AG08396 (cell line): ENCODE results near the gene VDR.
A peak's percentile ranks its signal among the peaks of the same experiment; 100 is the strongest.

Experiments used
- DNase-seq: peaks from one replicate; pipeline ENCODE4 v3.0.0; 2012; ENCODE audit warnings: low spot score, mixed read lengths

The VDR gene

DNA sequence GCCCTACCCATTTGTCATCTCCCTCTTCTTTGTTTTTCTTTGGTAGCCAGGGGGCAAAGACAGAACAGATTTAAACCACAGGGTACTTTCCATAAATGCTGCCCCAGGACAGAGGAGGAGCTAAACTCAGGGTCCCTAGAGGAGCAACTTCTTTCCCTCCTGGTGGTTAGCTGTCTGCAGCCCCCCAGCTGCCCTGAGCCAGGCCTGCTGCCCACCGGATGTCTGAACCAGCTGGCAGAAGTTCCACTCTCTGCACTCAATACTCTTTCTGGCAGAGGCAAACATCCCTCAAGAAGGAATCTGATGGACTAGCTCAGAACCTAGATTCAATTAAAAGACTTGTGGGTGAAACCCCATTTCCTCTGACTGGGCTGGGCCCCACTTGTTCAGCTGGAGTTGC lies 10.7 kb downstream of the VDR start:
- no peak for DNase-seq

DNA sequence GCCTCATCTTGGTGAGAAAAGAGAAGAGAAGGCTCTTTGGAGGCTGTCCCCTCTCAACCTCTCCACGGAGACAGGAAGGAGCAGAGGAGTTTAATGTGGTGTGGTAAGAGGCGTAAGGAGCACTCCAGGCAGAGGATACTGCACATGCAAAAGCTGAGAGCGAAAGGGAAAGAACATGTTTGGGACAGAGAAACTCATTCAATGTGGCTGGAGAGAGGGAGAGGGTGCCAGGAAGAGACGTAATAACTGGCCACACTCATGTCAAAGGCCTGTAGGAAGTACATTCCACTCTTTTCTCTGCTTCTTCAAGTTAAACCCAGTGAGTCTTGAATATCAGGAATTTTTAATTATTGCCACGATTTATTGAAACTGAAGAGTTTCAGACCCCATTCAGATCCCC lies 12.0 kb downstream of the VDR start:
- no peak for DNase-seq

DNA sequence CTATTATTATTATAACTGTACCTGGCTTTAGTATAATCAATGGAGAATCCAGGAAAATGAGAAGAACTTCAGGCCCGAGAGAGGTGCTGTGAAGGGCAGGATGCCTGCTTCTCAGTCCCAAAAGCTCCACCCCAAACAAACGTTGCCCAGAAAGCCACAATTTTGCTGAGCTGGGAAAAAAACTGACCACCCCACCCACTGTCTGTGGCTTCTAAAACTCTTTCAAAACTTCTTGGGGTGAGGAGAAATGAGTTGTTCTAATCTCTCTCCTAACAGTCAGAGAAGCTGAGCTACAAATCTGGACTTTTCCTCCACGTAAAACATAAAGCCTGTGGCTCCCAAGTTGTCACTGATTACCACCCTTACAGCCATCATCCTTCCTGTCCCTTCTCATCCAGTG lies 13.4 kb downstream of the VDR start:
- DNase-seq: no peak

DNA sequence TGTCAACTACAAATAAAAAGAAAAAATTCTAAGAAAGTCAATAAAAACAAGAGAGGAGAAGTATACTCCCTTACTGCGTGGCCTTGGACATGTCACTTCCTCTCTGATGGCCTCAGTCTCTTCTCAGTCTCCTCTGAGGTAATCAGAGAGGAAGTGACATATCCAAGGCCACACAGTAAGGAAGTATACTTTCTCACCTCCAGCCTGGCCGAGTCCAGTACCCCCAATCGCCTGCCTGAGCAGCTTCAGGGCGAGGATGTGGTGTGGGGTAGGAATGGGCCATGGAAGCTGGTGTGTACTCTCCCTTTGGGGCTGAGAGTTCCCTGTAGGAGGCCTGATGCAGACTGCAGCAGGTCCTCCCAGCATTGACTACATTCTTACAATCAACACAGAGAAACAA lies 15.8 kb downstream of the VDR start:
- no peak for DNase-seq

DNA sequence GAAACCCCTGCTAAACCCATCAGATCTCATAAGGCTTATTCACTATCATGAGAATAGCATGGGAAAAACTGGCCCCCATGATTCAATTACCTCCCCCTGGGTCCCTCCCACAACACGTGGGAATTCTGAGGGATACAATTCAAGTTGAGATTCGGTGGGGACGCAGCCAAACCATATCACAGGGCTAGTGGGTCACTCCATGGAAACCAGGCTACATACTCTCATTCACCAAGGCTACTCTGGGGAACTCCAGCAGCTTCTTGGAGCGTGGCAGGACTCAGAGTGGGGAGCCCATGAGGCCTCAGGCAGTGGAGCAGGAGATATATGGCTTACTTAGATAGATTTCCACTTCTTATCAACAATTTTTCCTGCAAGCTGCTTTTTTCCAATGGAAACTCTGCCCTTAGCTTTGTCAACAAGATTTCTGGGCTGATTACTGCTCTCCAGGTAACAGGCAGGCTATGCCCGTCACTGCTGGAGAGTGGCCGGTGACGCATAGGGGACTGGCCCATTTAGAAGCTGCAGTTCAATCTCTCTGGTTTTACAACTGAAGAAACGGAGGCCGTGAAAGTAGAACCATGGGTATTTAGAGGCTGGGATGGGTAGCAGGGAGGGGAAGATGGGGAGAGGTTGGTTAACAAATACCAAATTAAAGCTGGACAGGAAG lies 16.5 kb downstream of the VDR start:
- DNase-seq: no peak

DNA sequence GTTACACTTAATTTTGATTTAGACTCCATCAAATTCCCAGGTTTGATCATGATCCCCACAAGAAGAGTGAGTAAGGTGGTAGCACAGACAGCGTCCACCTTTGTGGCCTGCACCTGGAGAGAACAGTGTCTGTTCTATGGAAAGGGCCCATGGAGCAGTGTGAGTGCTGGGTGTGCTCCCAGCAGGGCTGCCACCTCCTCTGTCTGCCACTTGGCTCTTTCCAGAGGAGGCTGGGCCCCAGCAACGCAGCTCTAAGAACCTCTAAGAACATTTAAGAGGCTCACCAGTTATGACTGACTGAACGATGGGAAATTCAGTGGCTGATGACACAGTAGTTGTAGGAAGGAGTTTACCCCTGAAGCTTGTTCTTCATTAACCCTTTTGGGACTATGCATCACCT lies 17.3 kb downstream of the VDR start:
- DNase-seq: no peak

DNA sequence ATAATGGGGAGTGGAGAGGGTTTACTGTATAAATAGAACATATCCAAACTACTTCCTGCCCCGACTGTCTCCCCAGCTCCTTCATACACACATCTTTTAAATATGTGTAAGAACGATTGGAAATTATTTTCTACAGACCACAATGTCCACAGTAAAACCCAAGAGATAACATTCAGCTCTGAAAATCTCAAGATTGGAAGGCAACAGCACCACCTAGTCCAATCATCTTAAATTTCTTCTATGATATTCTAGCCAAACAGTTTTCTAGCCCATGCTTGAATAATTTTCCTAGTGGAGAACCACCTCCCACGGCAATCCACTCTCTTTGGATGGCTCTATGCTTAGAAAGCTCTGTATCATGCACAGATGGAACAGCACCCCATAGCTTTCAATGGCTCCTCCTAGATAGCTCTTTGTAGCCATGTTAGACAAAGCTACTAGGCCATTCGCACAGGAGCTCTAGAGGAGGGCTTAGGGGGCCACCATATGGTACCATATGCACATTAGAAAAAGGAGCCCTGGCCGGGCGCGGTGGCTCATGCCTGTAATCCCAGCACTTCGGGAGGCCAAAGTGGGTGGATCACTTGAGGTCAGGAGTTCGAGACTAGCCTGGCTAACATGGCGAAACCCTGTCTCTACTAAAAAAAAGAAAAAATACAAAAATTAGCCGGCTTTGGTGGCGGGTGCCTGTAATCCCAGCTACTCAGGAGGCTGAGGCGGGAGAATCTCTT lies 18.1 kb downstream of the VDR start:
- DNase-seq: no peak

DNA sequence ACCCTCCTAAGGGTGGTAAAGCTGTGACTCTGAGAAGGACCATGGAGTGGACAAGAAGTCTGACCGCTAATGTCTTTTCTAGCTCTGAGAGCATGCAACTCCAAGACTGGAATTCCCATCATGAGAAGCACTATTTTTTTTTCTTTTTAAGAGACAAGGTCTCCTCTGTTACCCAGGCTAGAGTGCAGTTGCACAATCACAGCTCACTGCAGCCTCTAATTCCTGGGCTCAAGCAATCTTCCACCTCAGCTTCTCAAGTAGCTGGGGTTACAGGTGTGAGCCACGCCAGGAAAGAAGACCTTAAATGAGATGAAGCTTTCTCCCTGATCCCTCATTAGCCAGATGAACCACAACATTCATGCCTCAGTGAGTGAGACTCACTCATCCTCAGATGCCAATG lies 19.2 kb downstream of the VDR start:
- DNase-seq: no peak

DNA sequence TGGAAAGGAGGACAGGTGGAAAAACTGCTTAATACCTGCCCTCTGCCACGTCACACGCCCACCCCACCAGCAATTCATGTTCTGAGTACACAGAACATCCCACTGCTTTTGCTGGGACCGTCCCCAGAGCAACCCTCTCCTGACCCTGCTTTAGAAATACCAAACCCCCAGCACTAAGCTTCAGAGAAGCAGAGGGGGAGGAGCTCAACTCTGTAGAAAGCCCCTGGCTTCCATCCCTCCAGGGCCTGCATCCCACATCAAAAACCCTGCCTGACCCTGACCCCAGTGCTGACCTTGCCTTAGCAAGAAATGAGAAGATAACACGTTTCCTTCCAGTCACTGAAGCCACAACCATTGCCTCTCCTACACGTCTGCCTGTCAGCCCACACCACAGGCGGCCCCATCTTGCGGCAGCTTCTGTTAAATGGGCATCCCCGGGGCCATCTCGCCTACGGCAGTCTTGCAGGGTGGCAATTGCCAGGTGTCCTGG lies 19.7 kb downstream of the VDR start:
- DNase-seq: no peak

DNA sequence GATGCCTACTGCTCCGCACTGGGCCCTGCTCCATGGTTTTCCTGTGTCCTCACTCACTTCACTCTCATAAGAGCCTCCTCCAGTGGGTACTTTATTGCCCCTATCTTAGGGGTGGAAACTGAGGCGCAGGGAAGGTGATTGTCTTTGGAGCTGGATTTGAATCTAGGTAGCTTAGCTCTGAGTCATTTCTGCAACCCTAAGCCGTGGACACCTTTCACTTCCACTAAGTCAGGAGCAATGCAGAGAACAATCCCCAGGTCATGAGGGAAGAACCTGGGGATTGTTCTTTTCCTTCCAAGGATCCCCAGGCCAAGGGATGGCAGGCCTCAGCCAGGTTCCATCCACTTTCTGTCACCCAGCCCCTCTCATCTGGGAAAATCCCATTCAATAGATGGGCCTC lies 20.3 kb downstream of the VDR start:
- no peak for DNase-seq

DNA sequence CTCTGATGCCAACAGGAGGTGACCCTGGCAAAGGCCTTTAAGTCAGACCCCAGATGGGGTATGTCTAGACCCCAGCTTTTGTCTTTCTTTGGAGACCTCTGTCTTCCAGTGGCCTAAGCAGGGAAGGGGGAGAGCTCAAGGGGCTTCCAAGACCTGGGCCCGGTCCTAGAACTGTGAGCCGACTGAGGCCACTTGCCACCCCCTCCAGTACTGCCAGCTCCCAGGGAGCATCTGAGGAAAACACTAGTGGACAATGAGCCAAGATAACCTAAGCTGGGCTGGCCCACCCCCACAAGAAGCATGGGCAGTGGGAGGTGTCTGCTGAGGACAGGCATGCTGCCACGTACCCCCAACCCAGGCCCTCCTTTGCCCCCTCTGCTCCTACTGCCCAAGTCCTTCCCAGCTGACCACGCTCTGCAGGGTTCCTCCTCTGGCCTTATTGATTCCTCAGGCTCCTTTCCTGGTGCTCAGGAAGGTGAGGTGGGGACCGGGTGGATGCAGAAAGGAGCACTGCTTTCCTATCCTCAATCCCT lies 21.1 kb downstream of the VDR start:
- no peak for DNase-seq

DNA sequence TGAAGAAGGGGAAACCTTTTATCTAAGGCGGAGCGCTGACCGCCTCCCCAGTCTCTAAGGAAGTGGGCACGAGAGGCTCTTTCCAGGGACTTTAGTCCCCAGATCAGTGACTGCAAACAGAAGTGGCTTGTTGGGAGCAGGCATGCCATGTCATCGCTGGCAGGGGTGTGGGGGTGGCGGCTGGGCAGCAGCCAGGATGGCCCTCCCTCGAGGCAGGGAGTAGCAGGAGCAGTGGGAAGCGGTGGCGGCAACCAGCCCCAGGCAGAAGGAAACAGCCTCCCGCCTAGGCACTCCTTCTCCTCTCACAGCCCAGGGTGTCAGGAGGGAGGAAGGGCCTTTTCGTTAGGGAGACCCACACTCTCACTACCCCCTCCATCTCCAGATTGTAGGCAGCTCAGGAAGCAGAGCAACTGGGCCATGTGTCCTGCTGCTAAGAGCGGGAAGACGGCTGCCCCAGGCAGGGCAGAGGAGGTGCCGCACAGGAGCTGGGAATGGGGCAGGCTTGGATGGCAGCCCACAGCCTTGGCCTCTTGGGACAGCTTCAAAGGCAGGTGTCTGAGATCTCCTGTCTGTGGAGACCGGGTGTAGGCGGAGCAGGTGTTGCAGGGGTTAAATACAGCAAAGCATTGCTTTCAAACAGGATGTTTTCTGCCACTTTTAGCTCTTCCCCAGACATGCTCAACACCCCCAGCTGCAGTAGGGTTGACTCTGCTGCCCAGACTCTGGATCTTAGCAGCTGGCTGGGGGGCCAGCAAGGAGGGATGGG lies 21.8 kb downstream of the VDR start:
- DNase-seq: no peak

DNA sequence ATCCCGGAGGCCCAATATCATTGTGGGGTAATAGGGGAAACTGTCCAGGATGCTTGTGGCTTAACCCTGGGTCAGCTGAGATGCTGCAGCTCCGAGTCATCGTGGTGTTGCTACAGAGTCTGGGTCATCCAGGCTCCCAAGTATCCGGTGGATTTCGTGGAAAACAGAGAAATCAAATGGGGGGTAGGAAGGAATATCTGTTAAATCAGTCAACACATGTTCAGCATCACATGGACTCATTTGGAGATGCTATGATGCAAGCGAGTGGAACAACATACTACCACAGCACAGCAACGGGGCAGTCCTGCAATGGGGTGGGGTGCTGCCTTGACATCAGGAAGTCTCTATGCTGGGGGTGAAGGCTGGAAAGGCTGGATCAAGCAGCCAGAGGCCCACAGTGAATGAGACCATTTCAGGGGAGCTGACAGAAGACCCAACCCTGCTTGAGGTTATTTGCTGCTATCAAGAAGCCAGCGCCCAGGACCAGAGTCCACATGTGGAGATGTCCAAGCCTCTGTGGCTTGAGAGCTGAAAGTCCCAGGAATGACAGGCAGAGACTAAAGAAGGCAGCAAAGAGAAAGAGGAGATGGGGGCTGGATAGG lies 22.9 kb downstream of the VDR start:
- DNase-seq: peak; percentile 85

DNA sequence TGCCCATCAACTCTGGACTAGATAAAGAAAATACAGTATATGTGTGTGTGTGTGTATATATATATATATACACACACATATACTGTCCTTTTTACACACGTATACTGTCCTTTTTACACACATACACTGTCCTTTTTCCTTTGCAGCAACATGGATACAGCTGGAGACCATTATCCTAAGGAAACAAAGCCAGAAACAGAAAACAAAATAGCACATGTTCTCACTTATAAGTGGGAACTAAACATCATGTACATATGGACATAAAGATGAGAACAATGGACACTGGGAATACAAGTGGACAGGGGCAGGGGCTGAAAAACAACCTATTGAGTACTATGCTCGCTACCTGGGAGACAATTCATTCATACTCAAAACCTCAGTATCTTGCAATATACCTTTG lies 23.7 kb downstream of the VDR start:
- DNase-seq: no peak

DNA sequence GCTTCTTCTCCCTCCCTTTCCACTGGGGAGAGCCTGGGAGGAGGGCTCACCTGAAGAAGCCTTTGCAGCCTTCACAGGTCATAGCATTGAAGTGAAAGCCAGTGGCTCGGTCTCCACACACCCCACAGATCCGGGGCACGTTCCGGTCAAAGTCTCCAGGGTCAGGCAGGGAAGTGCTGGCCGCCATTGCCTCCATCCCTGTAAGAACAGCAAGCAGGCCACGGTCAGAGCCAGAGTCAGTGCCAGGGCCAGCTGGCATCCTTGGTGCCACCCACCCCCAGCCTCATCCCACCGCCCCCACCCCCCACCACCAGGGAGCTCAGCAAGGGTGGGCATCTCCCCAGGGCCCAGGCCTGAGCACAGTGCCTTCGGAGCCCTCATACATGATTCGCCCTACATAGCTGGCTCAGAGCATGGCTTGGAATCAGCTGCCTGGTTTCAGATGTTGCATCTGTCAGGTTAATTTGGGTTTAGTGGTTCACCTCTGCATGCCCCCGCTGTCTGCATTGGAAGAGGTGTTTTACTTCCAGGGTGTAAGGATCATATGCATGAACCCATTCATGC lies 25.8 kb downstream of the VDR start:
- DNase-seq: no peak

DNA sequence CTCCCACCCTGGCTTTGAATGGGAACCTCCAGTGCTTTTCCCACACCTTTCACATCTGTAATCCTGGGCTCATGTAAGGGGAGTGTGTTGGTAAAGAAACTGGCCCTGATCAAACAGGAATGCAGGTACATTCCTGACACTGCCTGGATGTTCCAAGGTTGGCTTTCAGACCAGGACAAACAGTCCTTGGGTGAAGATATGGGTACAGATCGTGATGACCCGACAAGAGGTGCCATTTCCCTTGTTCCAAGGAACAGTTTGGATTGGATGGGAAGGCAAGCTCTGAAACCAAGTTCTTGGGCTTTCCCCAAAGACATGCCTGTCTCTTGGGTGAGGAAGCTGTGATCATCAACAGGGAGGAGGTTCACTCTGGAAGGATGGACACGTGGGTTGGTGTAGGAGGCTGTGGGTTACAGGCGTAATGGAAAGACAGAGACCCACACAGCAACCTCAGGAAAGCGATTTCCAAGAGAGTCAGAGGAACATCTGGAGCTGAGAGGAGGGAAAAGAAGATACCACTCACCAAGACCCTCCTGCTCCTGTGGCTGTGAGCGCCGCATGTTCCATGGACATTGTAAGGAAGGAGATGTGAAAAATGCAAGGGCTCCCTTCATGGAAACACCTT lies 26.4 kb downstream of the VDR start:
- DNase-seq: no peak

DNA sequence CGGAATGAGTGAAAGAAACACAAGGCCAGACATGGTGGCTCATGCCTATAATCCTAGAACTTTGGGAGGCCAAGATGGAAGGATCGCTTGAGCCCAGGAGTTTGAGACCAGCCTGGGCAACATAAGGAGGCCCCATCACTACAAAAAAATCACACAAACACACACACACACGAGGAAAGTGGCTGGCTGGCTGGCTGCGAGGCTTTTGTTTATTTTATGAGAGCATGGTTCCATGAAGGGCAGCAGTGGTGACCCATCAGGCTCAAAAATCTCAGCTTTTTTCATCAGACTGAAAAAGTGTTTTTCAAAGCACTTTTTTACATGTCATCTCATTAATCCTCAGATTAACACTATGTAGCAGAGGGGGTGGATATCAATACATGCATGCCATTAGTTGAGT lies 27.7 kb downstream of the VDR start:
- no peak for DNase-seq

DNA sequence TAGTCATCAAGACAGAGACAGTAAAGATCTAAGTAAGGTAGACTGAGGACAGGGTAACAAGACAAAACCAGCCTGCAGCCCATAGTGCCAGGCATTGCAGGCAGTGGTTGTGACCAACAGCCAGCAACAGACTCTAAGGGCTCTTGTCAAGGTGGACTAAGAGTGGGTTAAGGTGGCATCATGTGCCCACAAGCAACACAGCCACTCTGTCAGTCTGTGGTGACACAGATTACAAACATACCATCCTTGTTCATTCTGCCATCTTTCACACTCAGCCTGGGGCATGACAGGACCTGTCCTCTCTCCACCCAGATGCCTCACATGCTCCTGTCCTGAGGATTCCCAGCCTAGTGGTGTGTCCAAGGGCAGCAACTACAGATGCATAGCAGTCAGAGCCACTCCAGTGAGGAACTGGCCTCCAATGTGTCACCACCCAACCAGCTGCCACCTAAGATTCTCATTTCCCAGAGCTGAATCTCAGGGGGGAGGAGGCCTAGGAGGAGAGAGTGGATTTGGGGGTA lies 28.3 kb downstream of the VDR start:
- no peak for DNase-seq

DNA sequence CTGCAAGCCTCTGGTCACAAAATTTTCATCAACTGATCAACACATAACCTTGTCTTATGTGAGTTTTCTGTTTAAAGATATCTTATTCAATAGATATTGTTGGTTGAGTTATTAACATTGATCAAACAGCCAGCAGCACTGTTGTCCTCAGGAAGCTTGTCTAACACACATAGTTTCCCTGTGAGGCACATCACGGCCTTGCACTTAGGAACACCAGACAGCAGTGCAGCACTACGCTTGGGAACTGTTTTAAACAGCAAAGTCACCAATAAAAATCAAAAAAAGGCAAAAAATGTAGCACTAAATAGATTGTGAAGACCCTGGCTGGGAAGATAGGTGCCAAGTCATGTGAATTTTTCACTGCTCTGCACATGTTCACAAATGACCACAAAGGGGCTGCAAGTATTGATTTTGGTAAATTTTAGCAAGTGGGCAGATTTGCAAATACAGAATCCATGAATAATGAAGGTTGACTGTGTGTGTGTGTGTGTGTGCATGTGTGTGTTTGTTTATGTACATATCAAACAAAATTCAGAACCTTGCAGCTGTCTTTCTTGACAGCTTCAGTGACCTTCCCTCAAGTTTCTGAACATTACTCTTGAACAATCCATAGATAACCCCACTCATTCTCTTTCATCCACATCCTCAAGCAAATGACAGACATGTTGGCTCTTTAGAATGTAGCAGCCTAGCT lies 28.9 kb downstream of the VDR start:
- no peak for DNase-seq

DNA sequence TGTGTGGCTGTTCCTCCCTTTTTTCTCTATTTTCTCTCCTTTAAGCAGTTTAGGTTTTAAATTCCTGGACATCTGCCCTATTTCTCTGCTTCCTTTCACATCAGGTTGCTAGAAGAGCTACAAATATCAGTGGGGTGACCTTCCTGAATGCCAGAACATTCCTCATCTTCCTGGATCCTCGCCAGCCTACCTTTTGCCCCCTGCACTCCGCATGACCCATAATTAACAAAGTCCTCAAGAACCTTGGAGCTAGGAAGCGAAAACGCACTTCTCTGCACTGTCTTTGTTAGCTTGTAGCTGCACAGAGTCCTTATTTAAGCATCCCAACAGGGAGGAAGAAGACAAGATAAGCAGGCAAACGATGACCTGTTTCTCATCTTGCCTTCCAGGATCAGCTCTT lies 30.5 kb downstream of the VDR start:
- no peak for DNase-seq
